Measurements from ENCODE around the gene JUP. TPM values are rescaled to one million over a fixed set of nuclear protein-coding genes. Genes with fewer than 3 reads are reported as not detected.
A peak's percentile ranks its signal among the peaks of the same experiment; 100 is the strongest.

Gene JUP
- total RNA-seq, 1 donor from 2014 or later: 28.5 TPM

DNA sequence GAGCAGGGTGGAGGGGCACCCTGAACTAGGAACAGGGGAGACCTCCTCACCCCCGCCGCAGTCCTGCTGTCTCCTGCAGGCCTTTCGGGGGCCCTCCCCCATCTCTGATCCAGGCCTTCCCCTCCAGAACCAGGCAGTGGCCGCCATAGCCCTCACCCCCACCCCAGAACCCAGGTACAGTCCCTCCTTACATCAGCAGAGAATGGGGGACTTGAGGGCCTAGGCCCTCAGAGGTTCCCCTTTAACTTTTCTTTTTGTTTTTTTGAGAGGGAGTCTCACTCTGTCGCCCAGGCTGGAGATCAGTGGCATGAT, 47.8 kb downstream of the JUP start:
- Histone ChIP-seq H3K36me3 (no peaks in the 10 kb centered on the region), H3K79me2 (ENCODE audit: low read depth) (no peaks in the 10 kb centered on the region), H3K27ac (no peak overlapping the region), H4K20me1 (ENCODE audit: low read depth) (peaks cover 2% of the 10 kb centered on the region), H3K9ac (no peak overlapping the region), H3K4me2 (no peak overlapping the region), H3F3A (ENCODE audit: low read depth) (peaks cover 8% of the 10 kb centered on the region), H3K4me3 (no peak overlapping the region), H3K27me3 (peaks cover 42% of the 10 kb centered on the region), H3K9me3 (ENCODE audit: low read depth) (no peaks in the 10 kb centered on the region), H2AFZ (replicated peaks) (peak overlapping the region; percentile 90), H3K4me1 (peaks cover 4% of the 10 kb centered on the region)
- Mint-ChIP-seq H3K27me3 (ENCODE audit: insufficient read depth, low read depth) (peaks cover 29% of the 10 kb centered on the region), H3K4me1 (peaks cover 11% of the 10 kb centered on the region), H3K4me3 (no peak overlapping the region), H3K36me3 (no peaks in the 10 kb centered on the region), H3K9me3 (no peaks in the 10 kb centered on the region), H3K27ac (no peak overlapping the region)
- no peak for DNase-seq (ENCODE audit: low spot score)
- no peak for TF ChIP-seq EZH2phosphoT487 (IDR thresholded peaks at IDR 0.05)
- TF ChIP-seq, protein P1, sequence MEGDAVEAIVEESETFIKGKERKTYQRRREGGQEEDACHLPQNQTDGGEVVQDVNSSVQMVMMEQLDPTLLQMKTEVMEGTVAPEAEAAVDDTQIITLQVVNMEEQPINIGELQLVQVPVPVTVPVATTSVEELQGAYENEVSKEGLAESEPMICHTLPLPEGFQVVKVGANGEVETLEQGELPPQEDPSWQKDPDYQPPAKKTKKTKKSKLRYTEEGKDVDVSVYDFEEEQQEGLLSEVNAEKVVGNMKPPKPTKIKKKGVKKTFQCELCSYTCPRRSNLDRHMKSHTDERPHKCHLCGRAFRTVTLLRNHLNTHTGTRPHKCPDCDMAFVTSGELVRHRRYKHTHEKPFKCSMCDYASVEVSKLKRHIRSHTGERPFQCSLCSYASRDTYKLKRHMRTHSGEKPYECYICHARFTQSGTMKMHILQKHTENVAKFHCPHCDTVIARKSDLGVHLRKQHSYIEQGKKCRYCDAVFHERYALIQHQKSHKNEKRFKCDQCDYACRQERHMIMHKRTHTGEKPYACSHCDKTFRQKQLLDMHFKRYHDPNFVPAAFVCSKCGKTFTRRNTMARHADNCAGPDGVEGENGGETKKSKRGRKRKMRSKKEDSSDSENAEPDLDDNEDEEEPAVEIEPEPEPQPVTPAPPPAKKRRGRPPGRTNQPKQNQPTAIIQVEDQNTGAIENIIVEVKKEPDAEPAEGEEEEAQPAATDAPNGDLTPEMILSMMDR (IDR thresholded peaks at IDR 0.05): no peak
- TF ChIP-seq EZH2 (IDR thresholded peaks at IDR 0.05): no peak

DNA sequence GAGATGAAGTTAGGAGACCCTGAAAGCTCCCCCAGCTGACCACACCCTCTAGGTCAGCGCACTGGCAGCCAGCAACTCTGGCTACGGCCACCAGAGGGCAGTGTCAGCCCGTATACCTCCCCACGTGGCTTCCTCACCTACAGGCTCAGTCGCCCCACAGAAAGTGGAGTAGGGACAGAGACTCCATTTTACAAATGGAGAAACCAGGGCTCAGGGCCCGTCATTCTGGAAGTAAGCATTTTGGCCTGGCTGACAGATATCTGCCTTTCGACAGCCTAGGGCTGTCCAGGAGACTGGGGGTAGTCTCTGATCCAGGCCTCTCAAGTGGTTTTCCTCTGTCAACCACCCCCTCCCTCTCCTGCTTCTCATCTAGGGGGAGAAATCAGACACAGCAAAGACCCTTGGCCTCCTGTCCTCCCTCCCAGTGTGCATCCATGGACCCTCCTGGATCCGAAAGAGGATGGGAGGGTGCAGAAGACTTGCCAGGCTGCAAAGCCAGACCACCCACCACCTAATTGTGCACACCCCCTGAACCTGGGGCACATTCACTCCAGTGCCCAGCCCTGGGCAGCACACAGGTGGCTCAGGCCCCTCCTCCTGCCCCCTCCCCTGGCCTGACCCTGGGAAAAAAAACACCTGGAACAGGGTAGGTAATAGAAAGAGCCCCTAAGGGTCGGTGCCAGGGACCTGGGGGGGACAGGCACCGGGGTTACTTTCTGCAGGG, 48.3 kb downstream of the JUP start:
- Histone ChIP-seq H4K20me1 (ENCODE audit: low read depth) (peaks cover 3% of the 10 kb centered on the region), H3K4me1 (peaks cover 4% of the 10 kb centered on the region), H3K9ac (no peak overlapping the region), H3K9me3 (ENCODE audit: low read depth) (no peaks in the 10 kb centered on the region), H3K27ac (no peak overlapping the region), H3F3A (ENCODE audit: low read depth) (peaks cover 8% of the 10 kb centered on the region), H3K27me3 (peaks cover 47% of the 10 kb centered on the region), H3K4me2 (no peak overlapping the region), H3K79me2 (ENCODE audit: low read depth) (no peaks in the 10 kb centered on the region), H3K36me3 (no peaks in the 10 kb centered on the region), H3K4me3 (no peak overlapping the region), H2AFZ (replicated peaks) (peak overlapping the region; percentile 90)
- H3K9me3 Mint-ChIP-seq: peaks cover 2% of the 10 kb centered on the region
- no peaks in the 10 kb centered on the region for H3K36me3 Mint-ChIP-seq
- TF ChIP-seq EZH2phosphoT487 (IDR thresholded peaks at IDR 0.05) (no peak), EZH2 (IDR thresholded peaks at IDR 0.05) (no peak)
- TF ChIP-seq, protein P1 (IDR thresholded peaks at IDR 0.05): peak; percentile 98
- H3K27me3 Mint-ChIP-seq (ENCODE audit: insufficient read depth, low read depth): peaks cover 32% of the 10 kb centered on the region
- peak overlapping the region; percentile 76 for H3K27ac Mint-ChIP-seq
- peak; percentile 90 for DNase-seq (ENCODE audit: low spot score)
- H3K4me1 Mint-ChIP-seq: peaks cover 13% of the 10 kb centered on the region
- peak overlapping the region; percentile 24 for H3K4me3 Mint-ChIP-seq

DNA sequence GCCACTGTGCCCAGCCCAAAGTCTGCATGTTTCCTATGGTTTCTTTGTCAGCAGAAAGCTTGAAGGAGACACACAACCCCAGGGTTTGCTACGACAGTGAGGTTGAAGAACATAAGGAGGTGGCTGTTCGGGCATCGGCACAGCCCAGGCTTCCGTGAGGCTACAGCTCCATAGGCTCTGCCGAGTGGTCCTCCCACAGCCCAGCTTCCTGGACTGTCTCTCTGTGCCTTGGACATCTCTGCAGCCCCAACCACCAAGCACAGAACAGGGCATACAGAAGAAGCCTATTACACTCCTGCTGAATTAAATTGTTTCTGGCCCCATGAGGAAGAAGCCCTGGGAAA, 48.9 kb downstream of the JUP start:
- Histone ChIP-seq H2AFZ (replicated peaks) (no peak overlapping the region), H3K4me2 (no peak overlapping the region), H4K20me1 (ENCODE audit: low read depth) (peaks cover 3% of the 10 kb centered on the region), H3F3A (ENCODE audit: low read depth) (peaks cover 8% of the 10 kb centered on the region), H3K9ac (no peak overlapping the region), H3K36me3 (no peaks in the 10 kb centered on the region), H3K27ac (no peak overlapping the region), H3K9me3 (ENCODE audit: low read depth) (no peaks in the 10 kb centered on the region), H3K4me1 (peaks cover 4% of the 10 kb centered on the region), H3K27me3 (peaks cover 53% of the 10 kb centered on the region), H3K79me2 (ENCODE audit: low read depth) (no peaks in the 10 kb centered on the region), H3K4me3 (no peak overlapping the region)
- DNase-seq (ENCODE audit: low spot score): no peak
- TF ChIP-seq EZH2 (IDR thresholded peaks at IDR 0.05) (no peak), EZH2phosphoT487 (IDR thresholded peaks at IDR 0.05) (no peak)
- TF ChIP-seq, protein P1 (IDR thresholded peaks at IDR 0.05): no peak
- H3K36me3 Mint-ChIP-seq: no peaks in the 10 kb centered on the region
- peaks cover 38% of the 10 kb centered on the region for H3K27me3 Mint-ChIP-seq (ENCODE audit: insufficient read depth, low read depth)
- no peak overlapping the region for H3K4me3 Mint-ChIP-seq
- peaks cover 14% of the 10 kb centered on the region for H3K4me1 Mint-ChIP-seq
- H3K27ac Mint-ChIP-seq: peak overlapping the region; percentile 42
- peaks cover 2% of the 10 kb centered on the region for H3K9me3 Mint-ChIP-seq
